ENCODE measurements around the gene C1R. TPM values are rescaled to one million over a fixed set of nuclear protein-coding genes. Genes with fewer than 3 reads are reported as not detected.
"Not testable (repeated sequence)": the region's sequence is repeated elsewhere in the genome, so short reads cannot be mapped to it uniquely, and the experiment has no call there.

Gene C1R
- total RNA-seq, 2 experiments from 2014 or later = 3.6 to 3.7 TPM

DNA sequence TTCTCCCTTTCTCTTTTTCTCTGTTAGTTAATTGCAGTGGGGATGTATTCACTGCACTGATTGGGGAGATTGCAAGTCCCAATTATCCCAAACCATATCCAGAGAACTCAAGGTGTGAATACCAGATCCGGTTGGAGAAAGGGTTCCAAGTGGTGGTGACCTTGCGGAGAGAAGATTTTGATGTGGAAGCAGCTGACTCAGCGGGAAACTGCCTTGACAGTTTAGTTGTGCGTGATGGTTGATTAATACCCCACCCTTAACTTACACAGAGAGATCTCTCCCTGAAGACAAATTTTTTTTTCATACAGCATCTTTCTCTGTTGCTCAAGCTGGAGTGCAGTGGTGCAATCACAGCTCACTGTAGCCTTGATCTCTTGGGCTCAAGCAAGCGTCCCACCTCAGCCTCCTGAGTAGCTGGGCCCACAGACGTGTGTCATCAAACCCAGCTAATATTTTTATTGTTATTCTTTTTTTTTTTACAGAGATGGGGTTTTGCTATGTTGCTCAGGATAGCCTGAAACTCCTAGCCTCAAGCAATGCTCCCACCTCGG lies 27.1 kb downstream of the C1R start:
- Mint-ChIP-seq H3K27ac (no peak overlapping the region), H3K4me1 (ENCODE audit: low read depth) (no peaks in the 10 kb centered on the region), H3K27me3 (ENCODE audit: low read depth) (peaks cover 16% of the 10 kb centered on the region), H3K9me3 (ENCODE audit: insufficient read depth) (no peaks in the 10 kb centered on the region), H3K4me3 (no peak overlapping the region), H3K36me3 (ENCODE audit: low read depth) (no peaks in the 10 kb centered on the region)
- DNase-seq (no peak), ATAC-seq (no peak)
- CTCF ChIA-PET = interaction anchor here (0.6 to 1.6 kb wide), 2 partner anchors 47 to 291 kb away, joined by 3 read pairs; partner anchors contain the start of gene LPCAT3
- POLR2A ChIA-PET = no interaction called here

DNA sequence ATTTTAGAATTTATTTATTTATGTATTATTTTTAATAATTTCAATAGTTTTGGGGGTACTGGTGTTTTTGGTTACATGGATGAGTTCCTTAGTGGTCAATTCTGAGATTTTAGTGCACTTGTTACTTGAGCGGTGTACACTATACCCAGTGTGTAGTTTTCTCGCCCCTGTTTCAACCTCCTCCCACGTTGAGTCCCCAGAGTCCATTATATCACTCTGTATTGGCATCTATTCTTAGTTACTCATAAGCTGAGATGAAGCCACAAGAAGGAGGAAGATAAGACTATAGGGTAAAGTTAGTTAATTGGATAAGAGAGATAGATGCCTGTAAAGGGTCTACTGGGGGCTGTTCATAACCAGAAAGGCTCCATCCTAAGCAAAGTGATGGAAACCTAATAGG lies 27.7 kb downstream of the C1R start:
- peaks cover 20% of the 10 kb centered on the region for H3K27me3 Mint-ChIP-seq (ENCODE audit: low read depth)
- no peak overlapping the region for H3K4me3 Mint-ChIP-seq
- H3K27ac Mint-ChIP-seq = no peak overlapping the region
- ATAC-seq (no peak), DNase-seq (no peak)
- H3K36me3 Mint-ChIP-seq (ENCODE audit: low read depth) = no peaks in the 10 kb centered on the region
- POLR2A ChIA-PET = no interaction called here
- CTCF ChIA-PET = no interaction called here
- no peaks in the 10 kb centered on the region for H3K9me3 Mint-ChIP-seq (ENCODE audit: insufficient read depth)
- no peaks in the 10 kb centered on the region for H3K4me1 Mint-ChIP-seq (ENCODE audit: low read depth)

DNA sequence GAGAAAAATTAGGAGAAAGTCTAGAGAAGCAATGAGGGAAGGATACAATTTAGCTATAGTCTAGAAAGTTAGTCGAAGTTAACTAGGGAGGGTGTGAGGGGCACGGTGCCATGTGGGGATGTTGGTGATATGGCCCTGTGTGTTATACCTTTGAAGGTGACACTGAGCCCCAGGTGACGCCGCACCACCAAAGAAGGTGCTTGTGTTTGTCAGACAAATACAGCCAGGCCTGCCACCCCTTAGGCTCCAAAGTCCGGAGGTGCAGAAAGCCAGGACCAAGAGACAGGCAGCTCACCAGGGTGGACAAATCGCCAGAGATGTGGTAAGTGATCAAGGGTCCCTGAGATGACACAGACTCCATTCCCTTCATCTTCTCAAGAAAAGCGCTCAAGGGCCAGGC lies 30.6 kb downstream of the C1R start:
- Mint-ChIP-seq H3K9me3 (ENCODE audit: insufficient read depth) (no peaks in the 10 kb centered on the region), H3K36me3 (ENCODE audit: low read depth) (no peaks in the 10 kb centered on the region), H3K4me3 (no peak overlapping the region), H3K27ac (no peak overlapping the region), H3K4me1 (ENCODE audit: low read depth) (no peaks in the 10 kb centered on the region), H3K27me3 (ENCODE audit: low read depth) (peaks cover 26% of the 10 kb centered on the region)
- ATAC-seq (no peak), DNase-seq (no peak)
- CTCF ChIA-PET = interaction anchor here (1.5 kb wide), 1 partner anchor 52 kb away, joined by 3 read pairs; no protein-coding TSS in a partner anchor
- POLR2A ChIA-PET = no interaction called here

DNA sequence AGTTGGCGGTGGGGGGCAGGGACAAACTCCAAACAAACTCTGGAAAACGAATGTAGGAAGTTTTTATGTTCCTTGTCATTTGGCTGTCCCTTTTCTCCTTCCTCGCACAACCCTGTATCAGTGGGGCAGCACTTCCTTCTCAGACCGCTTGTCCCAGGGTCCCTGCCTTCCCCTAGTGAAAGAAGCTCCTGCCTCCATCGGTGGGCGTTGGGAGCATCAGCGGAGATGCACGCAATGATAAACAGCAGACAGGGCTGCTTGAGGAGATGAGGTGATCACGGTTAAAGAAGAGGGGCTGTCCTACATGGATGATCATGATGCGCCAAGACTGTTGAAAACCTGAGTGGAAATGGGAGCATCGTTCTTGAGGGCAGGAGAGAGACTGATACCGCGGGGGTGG lies 31.1 kb downstream of the C1R start:
- H3K9me3 Mint-ChIP-seq (ENCODE audit: insufficient read depth) = no peaks in the 10 kb centered on the region
- CTCF ChIA-PET = interaction anchor here (1.5 kb wide), 1 partner anchor 52 kb away, joined by 3 read pairs; no protein-coding TSS in a partner anchor
- POLR2A ChIA-PET = no interaction called here

DNA sequence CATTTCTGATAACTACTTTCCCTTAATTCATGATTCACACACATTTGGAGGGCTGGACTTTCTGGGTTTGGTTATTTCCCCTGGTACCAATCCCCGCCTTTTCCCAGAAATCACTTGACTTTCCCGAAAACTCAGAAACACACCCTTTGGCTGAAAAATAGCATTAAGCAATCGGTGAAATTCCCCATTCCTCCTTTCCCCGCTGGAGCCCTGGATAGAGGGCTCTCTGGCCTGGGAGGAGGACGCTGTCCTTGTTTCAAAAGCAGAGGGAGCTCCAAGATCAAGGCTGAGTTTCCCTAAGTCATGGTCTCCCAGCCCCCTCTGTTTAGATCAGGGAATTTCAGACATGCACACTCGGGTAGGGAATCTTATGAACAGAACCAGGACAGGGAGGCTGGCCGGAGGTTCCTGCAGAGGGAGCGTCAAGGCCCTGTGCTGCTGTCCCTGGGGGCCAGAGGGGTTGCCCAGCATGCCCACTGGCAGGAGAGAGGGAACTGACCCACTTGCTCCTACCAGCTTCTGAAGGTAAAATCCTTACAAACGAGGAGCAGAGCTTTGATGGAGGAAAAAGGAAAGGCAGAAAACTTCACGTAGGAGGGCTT lies 31.8 kb downstream of the C1R start, which contains the start of gene C1S:
C1S (plus strand) TSS at position 366 of the 602 bp plus-strand sequence. CDS start 1,195 bp downstream, outside the sequence.
- H3K4me1 Mint-ChIP-seq (ENCODE audit: low read depth) = no peaks in the 10 kb centered on the region
- DNase-seq = no peak
- peaks cover 33% of the 10 kb centered on the region for H3K27me3 Mint-ChIP-seq (ENCODE audit: low read depth)
- H3K4me3 Mint-ChIP-seq = no peak within 1 kb of the TSS
- POLR2A ChIA-PET = no interaction called here
- H3K27ac Mint-ChIP-seq = no peak within 1 kb of the TSS
- H3K9me3 Mint-ChIP-seq (ENCODE audit: insufficient read depth) = no peaks in the 10 kb centered on the region
- CTCF ChIA-PET = interaction anchor here (1.5 kb wide), 1 partner anchor 53 kb away, joined by 3 read pairs; no protein-coding TSS in a partner anchor
- no peak for ATAC-seq
- no peaks in the 10 kb centered on the region for H3K36me3 Mint-ChIP-seq (ENCODE audit: low read depth)

More for the DNA sequence above, 31.1 kb downstream of the C1R start:
- DNase-seq = no peak
- peaks cover 29% of the 10 kb centered on the region for H3K27me3 Mint-ChIP-seq (ENCODE audit: low read depth)
- ATAC-seq = no peak
- H3K27ac Mint-ChIP-seq = no peak overlapping the region
- H3K4me1 Mint-ChIP-seq (ENCODE audit: low read depth) = no peaks in the 10 kb centered on the region
- H3K4me3 Mint-ChIP-seq = no peak overlapping the region
- no peaks in the 10 kb centered on the region for H3K36me3 Mint-ChIP-seq (ENCODE audit: low read depth)

DNA sequence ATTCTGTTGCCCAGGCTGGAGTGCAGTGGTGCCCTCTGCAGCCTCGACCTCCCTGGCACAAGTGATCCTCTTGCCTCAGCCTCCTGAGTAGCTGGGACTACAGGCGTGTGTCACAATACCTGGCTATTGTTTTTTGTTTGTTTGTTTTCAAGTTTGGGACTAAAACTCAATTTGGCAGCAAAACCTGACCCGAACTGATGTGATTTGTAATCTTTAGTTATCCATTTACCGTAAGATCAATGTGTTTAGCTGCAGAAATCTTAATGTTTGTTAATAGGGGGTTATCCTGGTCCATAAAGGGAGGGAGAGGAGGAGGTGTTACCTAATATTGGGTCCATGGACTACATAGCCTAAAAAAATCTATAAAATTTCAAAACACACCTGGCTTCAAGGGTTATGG lies 32.5 kb downstream of the C1R start:
- no peaks in the 10 kb centered on the region for H3K9me3 Mint-ChIP-seq (ENCODE audit: insufficient read depth)
- H3K36me3 Mint-ChIP-seq (ENCODE audit: low read depth) = no peaks in the 10 kb centered on the region
- H3K4me3 Mint-ChIP-seq = no peak overlapping the region
- no peak overlapping the region for H3K27ac Mint-ChIP-seq
- peaks cover 38% of the 10 kb centered on the region for H3K27me3 Mint-ChIP-seq (ENCODE audit: low read depth)
- ATAC-seq (no peak), DNase-seq (no peak)
- H3K4me1 Mint-ChIP-seq (ENCODE audit: low read depth) = no peaks in the 10 kb centered on the region
- ChIA-PET CTCF (interaction anchor here (1.5 kb wide), 1 partner anchor 53 kb away, joined by 3 read pairs; no protein-coding TSS in a partner anchor), POLR2A (no interaction called here)

DNA sequence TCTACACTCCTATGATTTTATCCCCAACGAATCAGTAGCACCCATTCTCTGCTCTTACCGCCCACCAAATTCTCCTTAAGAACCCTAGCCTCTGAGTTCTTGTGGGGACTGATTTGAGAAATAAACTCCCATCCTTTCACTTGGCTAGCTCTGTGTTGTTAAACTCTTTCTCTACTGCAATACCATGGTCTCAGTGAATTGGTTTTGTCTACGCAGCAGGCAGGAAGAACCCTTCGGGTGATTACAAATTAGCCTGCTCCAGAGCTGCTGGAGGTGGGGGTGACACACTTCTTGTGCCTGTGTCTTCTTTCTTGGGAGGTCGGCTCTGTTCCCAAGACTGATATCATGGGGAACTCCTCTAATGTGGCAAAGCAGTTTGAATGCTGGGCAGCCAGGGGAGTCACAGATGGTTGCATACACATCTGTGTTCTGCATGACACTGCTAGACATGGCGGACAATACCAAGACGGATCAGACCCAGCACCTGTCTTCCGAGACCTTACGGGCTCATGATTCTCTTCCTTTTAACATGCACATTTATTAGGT lies 33.3 kb downstream of the C1R start:
- Mint-ChIP-seq H3K36me3 (ENCODE audit: low read depth) (no peaks in the 10 kb centered on the region), H3K4me1 (ENCODE audit: low read depth) (no peaks in the 10 kb centered on the region), H3K4me3 (no peak overlapping the region), H3K27ac (no peak overlapping the region), H3K27me3 (ENCODE audit: low read depth) (peaks cover 42% of the 10 kb centered on the region), H3K9me3 (ENCODE audit: insufficient read depth) (no peaks in the 10 kb centered on the region)
- POLR2A ChIA-PET = no interaction called here
- ATAC-seq = no peak
- no peak for DNase-seq
- CTCF ChIA-PET = interaction anchor here (0.9 kb wide), 1 partner anchor 10 kb away, joined by 3 read pairs; no protein-coding TSS in a partner anchor

DNA sequence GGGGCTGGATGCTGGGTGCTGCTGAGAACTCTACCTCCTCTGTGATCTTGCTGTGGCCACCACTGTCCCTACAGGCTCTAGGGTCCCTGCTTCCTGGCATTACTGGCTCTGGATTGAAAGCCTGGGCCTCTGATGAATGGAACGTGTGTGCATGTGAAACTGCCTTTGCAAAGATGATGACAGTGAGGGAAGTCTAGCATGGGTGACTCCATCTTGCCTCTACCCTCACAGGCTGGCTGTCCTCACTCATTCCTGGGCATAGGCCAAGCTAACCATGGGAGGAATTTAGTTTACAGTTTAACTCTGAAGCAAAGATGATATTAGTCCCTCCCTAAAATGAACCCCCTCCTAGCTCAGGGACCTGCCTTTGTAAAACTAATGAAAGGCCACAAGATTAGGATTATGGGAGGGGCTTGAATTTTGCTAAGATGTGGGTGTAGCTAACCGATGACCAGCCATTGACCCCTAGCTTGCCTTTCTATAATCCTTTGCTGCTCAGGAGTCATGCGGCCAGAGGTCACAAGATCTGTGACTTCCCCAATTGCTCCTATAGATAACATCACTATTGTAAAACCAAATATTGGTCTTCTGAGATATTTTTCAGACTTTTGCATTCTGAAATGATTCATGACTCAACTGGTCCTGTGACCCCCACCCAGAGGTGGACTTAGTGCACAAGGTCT lies 33.9 kb downstream of the C1R start:
- H3K27ac Mint-ChIP-seq = no peak overlapping the region
- POLR2A ChIA-PET = interaction anchor here (0.6 kb wide), 1 partner anchor 1988 kb away, joined by 3 read pairs; no protein-coding TSS in a partner anchor
- no peaks in the 10 kb centered on the region for H3K4me1 Mint-ChIP-seq (ENCODE audit: low read depth)
- CTCF ChIA-PET = interaction anchor here (0.9 kb wide), 1 partner anchor 10 kb away, joined by 3 read pairs; no protein-coding TSS in a partner anchor
- DNase-seq = no peak
- H3K4me3 Mint-ChIP-seq = no peak overlapping the region
- ATAC-seq = no peak
- H3K9me3 Mint-ChIP-seq (ENCODE audit: insufficient read depth) = no peaks in the 10 kb centered on the region
- no peaks in the 10 kb centered on the region for H3K36me3 Mint-ChIP-seq (ENCODE audit: low read depth)
- H3K27me3 Mint-ChIP-seq (ENCODE audit: low read depth) = peaks cover 40% of the 10 kb centered on the region

DNA sequence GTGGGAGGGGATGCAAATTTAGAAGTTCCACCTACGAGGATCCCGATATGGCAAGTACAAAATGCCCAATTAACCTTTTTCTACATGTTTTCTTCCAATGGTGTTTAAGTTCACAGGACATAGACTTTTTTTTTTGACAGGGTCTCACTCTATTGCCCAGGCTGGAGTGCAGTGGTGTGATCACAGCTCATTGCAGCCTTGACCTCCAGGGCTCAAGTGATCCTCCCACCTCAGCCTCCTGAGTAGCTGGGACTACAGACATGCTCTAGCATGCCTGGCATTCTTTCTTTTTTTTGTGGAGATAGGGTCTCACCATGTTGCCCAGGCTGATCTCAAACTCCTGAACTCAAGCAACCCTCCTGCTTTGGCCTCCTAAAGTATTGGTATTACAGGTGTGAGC lies 36.5 kb downstream of the C1R start:
- not testable (repeated sequence) for DNase-seq; H3K36me3 Mint-ChIP-seq (ENCODE audit: low read depth); H3K9me3 Mint-ChIP-seq (ENCODE audit: insufficient read depth); H3K27ac Mint-ChIP-seq; H3K4me3 Mint-ChIP-seq; ATAC-seq; H3K4me1 Mint-ChIP-seq (ENCODE audit: low read depth)
- CTCF ChIA-PET = interaction anchor here (0.6 to 2.1 kb wide), 5 partner anchors 25 to 57 kb away, joined by 3 to 5 read pairs (median 3); partner anchors contain the start of gene LPCAT3
- peaks cover 57% of the 10 kb centered on the region for H3K27me3 Mint-ChIP-seq (ENCODE audit: low read depth)
- POLR2A ChIA-PET = interaction anchor here (0.6 kb wide), 1 partner anchor 27 kb away, joined by 3 read pairs; no protein-coding TSS in a partner anchor

DNA sequence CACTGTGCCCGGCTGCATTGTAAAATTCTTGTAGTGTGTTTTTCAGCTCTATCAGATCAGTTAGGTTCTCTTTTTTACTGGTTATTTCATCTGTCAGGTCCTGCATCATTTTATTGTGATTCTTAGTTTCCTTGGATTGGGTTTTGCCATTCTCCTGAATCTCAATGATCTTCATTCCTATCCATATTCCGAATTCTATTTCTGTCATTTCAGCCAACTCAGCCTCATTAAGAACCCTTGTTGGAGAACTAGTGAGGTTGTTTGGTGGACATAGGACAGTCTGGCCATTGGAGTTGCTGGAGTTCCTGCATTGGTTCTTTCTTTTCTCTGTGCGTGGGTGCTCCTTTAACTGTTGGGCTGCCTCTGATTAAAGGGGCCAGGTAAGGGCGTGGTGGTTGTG lies 37.3 kb downstream of the C1R start:
- ATAC-seq (no peak), DNase-seq (no peak)
- no peak overlapping the region for H3K4me3 Mint-ChIP-seq
- no peaks in the 10 kb centered on the region for H3K4me1 Mint-ChIP-seq (ENCODE audit: low read depth)
- CTCF ChIA-PET = interaction anchor here (0.6 to 1.5 kb wide), 4 partner anchors 36 to 58 kb away, joined by 3 to 4 read pairs (median 3); partner anchors contain the start of gene LPCAT3
- no peaks in the 10 kb centered on the region for H3K36me3 Mint-ChIP-seq (ENCODE audit: low read depth)
- no peak overlapping the region for H3K27ac Mint-ChIP-seq
- H3K27me3 Mint-ChIP-seq (ENCODE audit: low read depth) = peaks cover 59% of the 10 kb centered on the region
- POLR2A ChIA-PET = no interaction called here
- no peaks in the 10 kb centered on the region for H3K9me3 Mint-ChIP-seq (ENCODE audit: insufficient read depth)

DNA sequence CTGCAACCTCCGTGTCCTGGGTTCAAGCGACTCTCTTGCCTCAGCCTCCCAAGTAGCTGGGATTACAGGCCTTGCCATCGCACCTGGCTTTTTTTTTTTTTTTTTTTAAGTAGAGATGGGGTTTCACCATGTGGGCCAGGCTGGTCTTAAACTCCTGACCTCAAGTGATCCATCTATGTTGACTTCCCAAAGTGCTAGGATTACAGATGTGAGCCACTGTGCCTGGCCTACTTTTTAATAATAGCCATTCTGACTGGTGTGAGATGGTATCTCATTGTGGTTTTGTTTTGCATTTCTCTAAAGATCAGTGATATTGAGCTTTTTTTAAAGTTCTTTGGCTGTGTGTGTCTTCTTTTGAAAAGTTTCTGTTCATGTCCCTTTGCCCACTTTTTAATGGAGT lies 42.3 kb downstream of the C1R start:
- H3K27me3 Mint-ChIP-seq (ENCODE audit: low read depth) = peaks cover 39% of the 10 kb centered on the region
- ATAC-seq; H3K4me3 Mint-ChIP-seq; DNase-seq; POLR2A ChIA-PET; H3K27ac Mint-ChIP-seq; H3K9me3 Mint-ChIP-seq (ENCODE audit: insufficient read depth); H3K36me3 Mint-ChIP-seq (ENCODE audit: low read depth): not testable (repeated sequence)
- CTCF ChIA-PET = interaction anchor here (1.2 kb wide), 1 partner anchor 63 kb away, joined by 3 read pairs; no protein-coding TSS in a partner anchor
- peaks cover 21% of the 10 kb centered on the region for H3K4me1 Mint-ChIP-seq (ENCODE audit: low read depth)

All from activated CD8-positive, alpha-beta T cell treated with anti-CD3 and anti-CD28 coated beads, Interleukin-2, amount 10 ng/mL, durations not matched to agents 7 days and 5 days (primary cell).